Right ventricle myocardium superior (tissue), 1 donor: ENCODE results near the gene SPATA2L. TPM values are rescaled to one million over a fixed set of nuclear protein-coding genes. Genes with fewer than 3 reads are reported as not detected.
"Not testable (repeated sequence)": the region's sequence is repeated elsewhere in the genome, so short reads cannot be mapped to it uniquely, and the experiment has no call there.

Experiments used
- ATAC-seq: fragments of 200-7000 bp; cut with Tn5 transposase; one replicate; pipeline ENCODE4 v1.9.1; 2020; ENCODE audit warnings: mild to moderate bottlenecking; ENCODE audit not compliant: poor library complexity
- DNase-seq: peaks from one replicate; pipeline ENCODE4 v3.0.0-alpha.2; 2020
- intact Hi-C: fragments of 100-400 bp; cut with DNase I; formaldehyde crosslinking; loops from one replicate; pipeline ENCODE4 v1.11.2; 2022
- total RNA-seq: library from RNA; stranded (reverse); fragmentation: NEBNext Ultra II Directional; extraction: Animal tissue kit (Norgen Biotek cat#: 25700); gene quantifications from one replicate; pipeline ENCODE4 v1.2.1, GENCODE V29; 2021
- donor health status: DM: no; HTN: yes; CAD: no; lungs with severe emphysema.

Gene SPATA2L
- total RNA-seq, 1 donor from 2014 or later: 4.1 TPM

- ATAC-seq (no peak), DNase-seq (no peak)
- intact Hi-C loops: no loop called here
These were observed 9.4 kb upstream of the SPATA2L start for GRCh38 chr16:89710709-89711564.

- no peak for ATAC-seq
- intact Hi-C loops: loop anchor here (5.0 to 10.0 kb wide), 2 partner anchors 82 to 155 kb away; no protein-coding TSS in a partner anchor
These were observed 8.4 kb upstream of the SPATA2L start for GRCh38 chr16:89709716-89710432.

GRCh38 chr16:89709166-89709565 is 7.7 kb upstream of the SPATA2L start:
- DNase-seq (no peak), ATAC-seq (no peak)
- intact Hi-C loops: loop anchor here (5.0 to 10.0 kb wide), 2 partner anchors 83 to 156 kb away; no protein-coding TSS in a partner anchor

More at GRCh38 chr16:89709716-89710432, 8.4 kb upstream of the SPATA2L start:
- no peak for DNase-seq

- intact Hi-C loops: loop anchor here (5.0 to 10.0 kb wide), 2 partner anchors 84 to 156 kb away; no protein-coding TSS in a partner anchor
- DNase-seq: no peak
These were observed 7.0 kb upstream of the SPATA2L start for GRCh38 chr16:89708481-89708931.

GRCh38 chr16:89707695-89708094 is 6.2 kb upstream of the SPATA2L start:
- intact Hi-C loops: loop anchor here (5.0 to 10.0 kb wide), 2 partner anchors 85 to 157 kb away; no protein-coding TSS in a partner anchor
- no peak for DNase-seq
- no peak for ATAC-seq

More at GRCh38 chr16:89708481-89708931, 7.0 kb upstream of the SPATA2L start:
- no peak for ATAC-seq

- intact Hi-C loops: loop anchor here (5.0 to 10.0 kb wide), 2 partner anchors 86 to 158 kb away; no protein-coding TSS in a partner anchor
- no peak for DNase-seq
These were observed 5.2 kb upstream of the SPATA2L start for GRCh38 chr16:89706518-89707260.

GRCh38 chr16:89705006-89705405 is 3.5 kb upstream of the SPATA2L start:
- intact Hi-C loops: loop anchor here (5.0 to 10.0 kb wide), 2 partner anchors 87 to 160 kb away; no protein-coding TSS in a partner anchor
- ATAC-seq (no peak), DNase-seq (no peak)

More at GRCh38 chr16:89706518-89707260, 5.2 kb upstream of the SPATA2L start:
- ATAC-seq: no peak

GRCh38 chr16:89704281-89704680 is 2.8 kb upstream of the SPATA2L start:
- DNase-seq (no peak), ATAC-seq (no peak)
- intact Hi-C loops: loop anchor here (10.0 kb wide), 1 partner anchor 161 kb away; no protein-coding TSS in a partner anchor

GRCh38 chr16:89700649-89701424 is 668 bp downstream of the SPATA2L start:
- intact Hi-C loops: loop anchor here (10.0 kb wide), 1 partner anchor 164 kb away; no protein-coding TSS in a partner anchor
- ATAC-seq: peak; percentile 8
- no peak for DNase-seq

- peak; percentile 79 for ATAC-seq
- intact Hi-C loops: loop anchor here (10.0 kb wide), 1 partner anchor 165 kb away; no protein-coding TSS in a partner anchor
- DNase-seq: peak; percentile 99
These were observed 1.3 kb downstream of the SPATA2L start for GRCh38 chr16:89700100-89700648.

GRCh38 chr16:89699629-89700099 is 1.8 kb downstream of the SPATA2L start:
- intact Hi-C loops: loop anchor here (10.0 kb wide), 1 partner anchor 165 kb away; no protein-coding TSS in a partner anchor
- peak; percentile 44 for DNase-seq
- not testable (repeated sequence) for ATAC-seq

GRCh38 chr16:89698717-89699116 is 2.8 kb downstream of the SPATA2L start:
- ATAC-seq, intact Hi-C loops, DNase-seq: not testable (repeated sequence)

GRCh38 chr16:89697616-89698331 is 3.7 kb downstream of the SPATA2L start:
- DNase-seq (peak; percentile 41), ATAC-seq (no peak)

GRCh38 chr16:89697161-89697615 is 4.3 kb downstream of the SPATA2L start:
- intact Hi-C loops: no loop called here
- ATAC-seq: no peak
- peak; percentile 46 for DNase-seq

More at GRCh38 chr16:89697616-89698331, 3.7 kb downstream of the SPATA2L start:
- intact Hi-C loops: no loop called here

- ATAC-seq (no peak), DNase-seq (peak; percentile 44)
- intact Hi-C loops: no loop called here
These were observed 4.8 kb downstream of the SPATA2L start for GRCh38 chr16:89696670-89697128.
